ENCODE data around the gene MGAT3.

DNA sequence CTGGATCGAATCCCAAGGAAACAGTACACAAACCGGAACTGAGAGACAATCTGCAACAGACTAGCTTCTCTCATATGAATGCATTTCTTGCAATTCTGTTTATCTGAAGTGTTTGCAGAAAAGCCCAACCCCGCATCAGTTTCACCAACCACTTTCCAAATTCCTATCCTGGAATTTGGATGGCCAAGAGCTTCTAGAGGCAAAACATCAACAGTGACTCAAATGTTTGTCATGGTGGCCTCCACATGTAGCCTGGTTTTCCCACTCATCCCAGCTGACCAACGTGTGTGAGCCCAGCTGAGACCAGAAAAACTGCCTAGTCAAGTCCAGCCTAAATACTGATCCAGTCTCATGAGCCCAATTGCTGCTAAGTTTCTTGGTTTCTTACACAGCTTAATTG is 36.9 kb downstream of the MGAT3 start:
- TF ChIP-seq, protein P1, sequence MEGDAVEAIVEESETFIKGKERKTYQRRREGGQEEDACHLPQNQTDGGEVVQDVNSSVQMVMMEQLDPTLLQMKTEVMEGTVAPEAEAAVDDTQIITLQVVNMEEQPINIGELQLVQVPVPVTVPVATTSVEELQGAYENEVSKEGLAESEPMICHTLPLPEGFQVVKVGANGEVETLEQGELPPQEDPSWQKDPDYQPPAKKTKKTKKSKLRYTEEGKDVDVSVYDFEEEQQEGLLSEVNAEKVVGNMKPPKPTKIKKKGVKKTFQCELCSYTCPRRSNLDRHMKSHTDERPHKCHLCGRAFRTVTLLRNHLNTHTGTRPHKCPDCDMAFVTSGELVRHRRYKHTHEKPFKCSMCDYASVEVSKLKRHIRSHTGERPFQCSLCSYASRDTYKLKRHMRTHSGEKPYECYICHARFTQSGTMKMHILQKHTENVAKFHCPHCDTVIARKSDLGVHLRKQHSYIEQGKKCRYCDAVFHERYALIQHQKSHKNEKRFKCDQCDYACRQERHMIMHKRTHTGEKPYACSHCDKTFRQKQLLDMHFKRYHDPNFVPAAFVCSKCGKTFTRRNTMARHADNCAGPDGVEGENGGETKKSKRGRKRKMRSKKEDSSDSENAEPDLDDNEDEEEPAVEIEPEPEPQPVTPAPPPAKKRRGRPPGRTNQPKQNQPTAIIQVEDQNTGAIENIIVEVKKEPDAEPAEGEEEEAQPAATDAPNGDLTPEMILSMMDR (IDR thresholded peaks at IDR 0.05; ENCODE audit: low read length), result no peak
- TF ChIP-seq EZH2 (optimal IDR thresholded peaks at IDR 0.05; ENCODE audit: low read depth, low read length) (no peak), EZH2phosphoT487 (IDR thresholded peaks at IDR 0.05; ENCODE audit: low read length) (no peak)

Data from MM.1S (cell line).